Mesenchymal stem cell (in vitro differentiated cells and primary cell): ENCODE results near the gene GABRB3.

Source experiments
- DNase-seq: peaks from one replicate; pipeline ENCODE4 v3.0.0-alpha.2; 2013
- H2AFZ ChIP-seq: one replicate; pipeline ENCODE4 v1.6.1; 2013; ENCODE audit warnings: low read depth, mild to moderate bottlenecking, control low read depth, inconsistent platforms, low read length, moderate library complexity
- H2AK5ac ChIP-seq: 2 replicates; pipeline ENCODE4 v1.6.1; 2013; ENCODE audit warnings: low read length, moderate library complexity, mild to moderate bottlenecking, inconsistent platforms; ENCODE audit not compliant: severe bottlenecking
- H2BK120ac ChIP-seq: one replicate; pipeline ENCODE4 v1.6.1; 2013; ENCODE audit warnings: low read depth, mild to moderate bottlenecking, inconsistent platforms, low read length, moderate library complexity
- H2BK12ac ChIP-seq, 2 experiments: one replicate each; pipeline ENCODE4 v1.6.1; 2013; ENCODE audit warnings: inconsistent platforms in 2 of 2, low read length in 2 of 2, mild to moderate bottlenecking in 2 of 2, moderate library complexity in 2 of 2, control low read depth in 1 of 2
- H2BK15ac ChIP-seq: one replicate; pipeline ENCODE4 v1.6.1; 2013; ENCODE audit warnings: mild to moderate bottlenecking, low read depth, inconsistent platforms; ENCODE audit not compliant: poor library complexity, severe bottlenecking
- H2BK5ac ChIP-seq: 2 replicates; pipeline ENCODE4 v1.6.1; 2013; ENCODE audit warnings: low read depth, mild to moderate bottlenecking, low read length, control low read depth, inconsistent platforms; ENCODE audit not compliant: poor library complexity, severe bottlenecking
- H3K14ac ChIP-seq, 2 experiments: one replicate each; pipeline ENCODE4 v1.6.1; 2013; ENCODE audit warnings: inconsistent platforms in 2 of 2, low read length in 2 of 2, control low read depth in 1 of 2, mild to moderate bottlenecking in 1 of 2, moderate library complexity in 1 of 2
- H3K18ac ChIP-seq, 2 experiments: one replicate each; pipeline ENCODE4 v1.6.1; 2013; ENCODE audit warnings: inconsistent platforms in 2 of 2, low read length in 2 of 2, control low read depth in 1 of 2, low read depth in 1 of 2, mild to moderate bottlenecking in 1 of 2
- H3K23ac ChIP-seq, 2 experiments: one replicate each; pipeline ENCODE4 v1.6.1; 2013; ENCODE audit warnings: inconsistent platforms in 2 of 2, low read length in 2 of 2, mild to moderate bottlenecking in 2 of 2, moderate library complexity in 2 of 2, control low read depth in 1 of 2
- H3K27ac ChIP-seq: 2 replicates; pipeline ENCODE4 v1.5.1; 2013; ENCODE audit warnings: mild to moderate bottlenecking, moderate library complexity, low read length, control low read depth, inconsistent platforms; ENCODE audit not compliant: poor library complexity, severe bottlenecking
- H3K27me3 ChIP-seq, 2 experiments: 2 replicates each; pipeline versions ENCODE4 v1.6.1 to v1.7.0; 2013; ENCODE audit warnings: low read length in 2 of 2, mild to moderate bottlenecking in 2 of 2, moderate library complexity in 2 of 2, control low read depth in 1 of 2, inconsistent platforms in 1 of 2; ENCODE audit not compliant: control insufficient read depth in 1 of 2, insufficient read depth in 1 of 2
- H3K36me3 ChIP-seq, 2 experiments: 2 replicates each; pipeline versions ENCODE4 v1.6.1 to v1.7.0; 2013; ENCODE audit warnings: low read length in 2 of 2, control low read depth in 1 of 2, inconsistent platforms in 1 of 2, low read depth in 1 of 2, mild to moderate bottlenecking in 1 of 2; ENCODE audit not compliant: insufficient read depth in 2 of 2, control insufficient read depth in 1 of 2
- H3K4ac ChIP-seq, 2 experiments: one replicate each; pipeline ENCODE4 v1.6.1; 2013; ENCODE audit warnings: inconsistent platforms in 2 of 2, low read length in 2 of 2, mild to moderate bottlenecking in 2 of 2, moderate library complexity in 2 of 2, control low read depth in 1 of 2, low read depth in 1 of 2
- H3K4me1 ChIP-seq: 2 replicates; pipeline ENCODE4 v1.6.1; 2013; ENCODE audit warnings: low read depth, low read length, control low read depth; ENCODE audit not compliant: control insufficient read depth, insufficient read depth
- H3K4me2 ChIP-seq: 2 replicates; pipeline ENCODE4 v1.6.1; 2013; ENCODE audit warnings: low read length, mild to moderate bottlenecking, inconsistent platforms; ENCODE audit not compliant: poor library complexity, severe bottlenecking
- H3K4me3 ChIP-seq, 2 experiments: 2 replicates each; pipeline versions ENCODE4 v1.5.1 to v1.7.0; 2013; ENCODE audit warnings: low read length in 2 of 2, mild to moderate bottlenecking in 2 of 2, control low read depth in 1 of 2, low read depth in 1 of 2; ENCODE audit not compliant: insufficient read depth in 1 of 2
- H3K79me1 ChIP-seq: replicated peaks from 2 replicates; pipeline ENCODE4 v1.6.1; 2013; ENCODE audit warnings: mild to moderate bottlenecking, control low read depth, low read length, inconsistent platforms; ENCODE audit not compliant: poor library complexity, severe bottlenecking
- H3K9ac ChIP-seq: 2 replicates; pipeline ENCODE4 v1.7.0; 2013; ENCODE audit warnings: mild to moderate bottlenecking, low read length, moderate library complexity
- H3K9me3 ChIP-seq: 2 replicates; pipeline ENCODE4 v1.7.0; 2013; ENCODE audit warnings: mild to moderate bottlenecking, low read length; ENCODE audit not compliant: control insufficient read depth
- H4K8ac ChIP-seq: one replicate; pipeline ENCODE4 v1.6.1; 2013; ENCODE audit warnings: inconsistent platforms, mild to moderate bottlenecking, low read length, moderate library complexity
- H4K91ac ChIP-seq: one replicate; pipeline ENCODE4 v1.6.1; 2013; ENCODE audit warnings: mild to moderate bottlenecking, low read length, inconsistent platforms
- WGBS: methylation state at CpG from one replicate; pipeline ENCODE4 v1.1.7; 2013; ENCODE audit warnings: mixed read lengths; 5-methylcytosine and 5-hydroxymethylcytosine counted together

GABRB3 gene

GRCh38 chr15:26757141-26757540 is 15.7 kb downstream of the GABRB3 start:
- Histone ChIP-seq H3K18ac (no peak overlapping the region), H2AFZ (no peak overlapping the region), H3K9me3 (no peaks in the 10 kb centered on the region), H3K9ac (no peak overlapping the region), H3K4me1 (no peaks in the 10 kb centered on the region), H2AK5ac (no peak overlapping the region), H3K27ac (no peak overlapping the region), H3K14ac (no peak overlapping the region), H2BK120ac (no peak overlapping the region), H3K79me1 (no peaks in the 10 kb centered on the region), H2BK5ac (no peak overlapping the region), H4K8ac (no peak overlapping the region), H2BK15ac (no peak overlapping the region), H4K91ac (no peak overlapping the region), H3K23ac (no peak overlapping the region), H3K4me2 (no peak overlapping the region), H2BK12ac (no peak overlapping the region), H3K4ac (no peak overlapping the region), H3K27me3 (no peaks in the 10 kb centered on the region), H3K4me3 (no peak overlapping the region), H3K36me3 (no peaks in the 10 kb centered on the region)
- WGBS = 66% methylated on average over 7 of the region's 8 CpGs
- no peak for DNase-seq

- no peak overlapping the region for H4K8ac ChIP-seq
- no peak overlapping the region for H2BK120ac ChIP-seq
- no peak overlapping the region for H2AFZ ChIP-seq
- no peak overlapping the region for H3K4me2 ChIP-seq
- H2BK12ac ChIP-seq = no peak overlapping the region
- no peak overlapping the region for H3K14ac ChIP-seq
- no peaks in the 10 kb centered on the region for H3K36me3 ChIP-seq
- DNase-seq = no peak
- no peak overlapping the region for H3K9ac ChIP-seq
- H2BK5ac ChIP-seq = no peak overlapping the region
- H3K4ac ChIP-seq = no peak overlapping the region
- no peak overlapping the region for H3K23ac ChIP-seq
- no peaks in the 10 kb centered on the region for H3K4me1 ChIP-seq
- H3K4me3 ChIP-seq = no peak overlapping the region
- H2AK5ac ChIP-seq = no peak overlapping the region
- H3K79me1 ChIP-seq = no peaks in the 10 kb centered on the region
- no peak overlapping the region for H2BK15ac ChIP-seq
- WGBS = 73% methylated on average over 5 of the region's 7 CpGs
- no peaks in the 10 kb centered on the region for H3K27me3 ChIP-seq
- H3K18ac ChIP-seq = no peak overlapping the region
- peaks cover 4% of the 10 kb centered on the region for H3K9me3 ChIP-seq
- H4K91ac ChIP-seq = no peak overlapping the region
- no peak overlapping the region for H3K27ac ChIP-seq
Measured at GRCh38 chr15:26744894-26745293, 28.0 kb downstream of the GABRB3 start.

GRCh38 chr15:26739791-26740190 is 33.1 kb downstream of the GABRB3 start:
- no peak for DNase-seq
- Histone ChIP-seq H2BK12ac (no peak overlapping the region), H4K8ac (no peak overlapping the region), H3K36me3 (no peaks in the 10 kb centered on the region), H2AFZ (no peak overlapping the region), H3K14ac (no peak overlapping the region), H2AK5ac (no peak overlapping the region), H3K9me3 (peaks cover 3% of the 10 kb centered on the region), H3K18ac (no peak overlapping the region), H2BK5ac (no peak overlapping the region), H3K4ac (no peak overlapping the region), H3K4me2 (no peak overlapping the region), H3K4me1 (no peaks in the 10 kb centered on the region), H3K79me1 (no peaks in the 10 kb centered on the region), H3K27ac (no peak overlapping the region), H2BK120ac (no peak overlapping the region), H4K91ac (no peak overlapping the region), H3K4me3 (no peak overlapping the region), H3K27me3 (no peaks in the 10 kb centered on the region), H3K23ac (no peak overlapping the region), H3K9ac (no peak overlapping the region), H2BK15ac (no peak overlapping the region)
- 71% methylated on average over 6 of the region's 7 CpGs for WGBS

- WGBS = 79% methylated on average over 9 of the region's 9 CpGs
Measured at GRCh38 chr15:26738996-26739395, 33.9 kb downstream of the GABRB3 start.

More at GRCh38 chr15:26738996-26739395, 33.9 kb downstream of the GABRB3 start:
- Histone ChIP-seq H2BK5ac (no peak overlapping the region), H4K8ac (no peak overlapping the region), H3K23ac (no peak overlapping the region), H2AFZ (no peak overlapping the region), H3K27me3 (no peaks in the 10 kb centered on the region), H3K4me1 (no peaks in the 10 kb centered on the region), H3K36me3 (no peaks in the 10 kb centered on the region), H3K4me2 (no peak overlapping the region), H3K14ac (no peak overlapping the region), H3K18ac (no peak overlapping the region), H3K4me3 (no peak overlapping the region), H3K9ac (no peak overlapping the region), H2BK15ac (no peak overlapping the region), H2BK12ac (no peak overlapping the region), H3K79me1 (no peaks in the 10 kb centered on the region), H3K9me3 (peaks cover 5% of the 10 kb centered on the region), H3K4ac (no peak overlapping the region), H2AK5ac (no peak overlapping the region), H2BK120ac (no peak overlapping the region), H4K91ac (no peak overlapping the region), H3K27ac (no peak overlapping the region)
- DNase-seq = no peak
